Mesenchymal stem cell (in vitro differentiated cells and primary cell): ENCODE data around the gene MATN1.

Source experiments
- DNase-seq: peaks from one replicate; pipeline ENCODE4 v3.0.0-alpha.2; 2013
- H2AFZ ChIP-seq: one replicate; pipeline ENCODE4 v1.6.1; 2013; ENCODE audit warnings: low read depth, mild to moderate bottlenecking, control low read depth, inconsistent platforms, low read length, moderate library complexity
- H2AK5ac ChIP-seq: 2 replicates; pipeline ENCODE4 v1.6.1; 2013; ENCODE audit warnings: low read length, moderate library complexity, mild to moderate bottlenecking, inconsistent platforms; ENCODE audit not compliant: severe bottlenecking
- H2BK120ac ChIP-seq: one replicate; pipeline ENCODE4 v1.6.1; 2013; ENCODE audit warnings: low read depth, mild to moderate bottlenecking, inconsistent platforms, low read length, moderate library complexity
- H2BK12ac ChIP-seq, 2 experiments: one replicate each; pipeline ENCODE4 v1.6.1; 2013; ENCODE audit warnings: inconsistent platforms in 2 of 2, low read length in 2 of 2, mild to moderate bottlenecking in 2 of 2, moderate library complexity in 2 of 2, control low read depth in 1 of 2
- H2BK15ac ChIP-seq: one replicate; pipeline ENCODE4 v1.6.1; 2013; ENCODE audit warnings: mild to moderate bottlenecking, low read depth, inconsistent platforms; ENCODE audit not compliant: poor library complexity, severe bottlenecking
- H2BK5ac ChIP-seq: 2 replicates; pipeline ENCODE4 v1.6.1; 2013; ENCODE audit warnings: low read depth, mild to moderate bottlenecking, low read length, control low read depth, inconsistent platforms; ENCODE audit not compliant: poor library complexity, severe bottlenecking
- H3K14ac ChIP-seq, 2 experiments: one replicate each; pipeline ENCODE4 v1.6.1; 2013; ENCODE audit warnings: inconsistent platforms in 2 of 2, low read length in 2 of 2, control low read depth in 1 of 2, mild to moderate bottlenecking in 1 of 2, moderate library complexity in 1 of 2
- H3K18ac ChIP-seq, 2 experiments: one replicate each; pipeline ENCODE4 v1.6.1; 2013; ENCODE audit warnings: inconsistent platforms in 2 of 2, low read length in 2 of 2, control low read depth in 1 of 2, low read depth in 1 of 2, mild to moderate bottlenecking in 1 of 2
- H3K23ac ChIP-seq, 2 experiments: one replicate each; pipeline ENCODE4 v1.6.1; 2013; ENCODE audit warnings: inconsistent platforms in 2 of 2, low read length in 2 of 2, mild to moderate bottlenecking in 2 of 2, moderate library complexity in 2 of 2, control low read depth in 1 of 2
- H3K27ac ChIP-seq: 2 replicates; pipeline ENCODE4 v1.5.1; 2013; ENCODE audit warnings: mild to moderate bottlenecking, moderate library complexity, low read length, control low read depth, inconsistent platforms; ENCODE audit not compliant: poor library complexity, severe bottlenecking
- H3K27me3 ChIP-seq, 2 experiments: 2 replicates each; pipeline versions ENCODE4 v1.6.1 to v1.7.0; 2013; ENCODE audit warnings: low read length in 2 of 2, mild to moderate bottlenecking in 2 of 2, moderate library complexity in 2 of 2, control low read depth in 1 of 2, inconsistent platforms in 1 of 2; ENCODE audit not compliant: control insufficient read depth in 1 of 2, insufficient read depth in 1 of 2
- H3K36me3 ChIP-seq, 2 experiments: 2 replicates each; pipeline versions ENCODE4 v1.6.1 to v1.7.0; 2013; ENCODE audit warnings: low read length in 2 of 2, control low read depth in 1 of 2, inconsistent platforms in 1 of 2, low read depth in 1 of 2, mild to moderate bottlenecking in 1 of 2; ENCODE audit not compliant: insufficient read depth in 2 of 2, control insufficient read depth in 1 of 2
- H3K4ac ChIP-seq, 2 experiments: one replicate each; pipeline ENCODE4 v1.6.1; 2013; ENCODE audit warnings: inconsistent platforms in 2 of 2, low read length in 2 of 2, mild to moderate bottlenecking in 2 of 2, moderate library complexity in 2 of 2, control low read depth in 1 of 2, low read depth in 1 of 2
- H3K4me1 ChIP-seq: 2 replicates; pipeline ENCODE4 v1.6.1; 2013; ENCODE audit warnings: low read depth, low read length, control low read depth; ENCODE audit not compliant: control insufficient read depth, insufficient read depth
- H3K4me2 ChIP-seq: 2 replicates; pipeline ENCODE4 v1.6.1; 2013; ENCODE audit warnings: low read length, mild to moderate bottlenecking, inconsistent platforms; ENCODE audit not compliant: poor library complexity, severe bottlenecking
- H3K4me3 ChIP-seq, 2 experiments: 2 replicates each; pipeline versions ENCODE4 v1.5.1 to v1.7.0; 2013; ENCODE audit warnings: low read length in 2 of 2, mild to moderate bottlenecking in 2 of 2, control low read depth in 1 of 2, low read depth in 1 of 2; ENCODE audit not compliant: insufficient read depth in 1 of 2
- H3K79me1 ChIP-seq: replicated peaks from 2 replicates; pipeline ENCODE4 v1.6.1; 2013; ENCODE audit warnings: mild to moderate bottlenecking, control low read depth, low read length, inconsistent platforms; ENCODE audit not compliant: poor library complexity, severe bottlenecking
- H3K9ac ChIP-seq: 2 replicates; pipeline ENCODE4 v1.7.0; 2013; ENCODE audit warnings: mild to moderate bottlenecking, low read length, moderate library complexity
- H3K9me3 ChIP-seq: 2 replicates; pipeline ENCODE4 v1.7.0; 2013; ENCODE audit warnings: mild to moderate bottlenecking, low read length; ENCODE audit not compliant: control insufficient read depth
- H4K8ac ChIP-seq: one replicate; pipeline ENCODE4 v1.6.1; 2013; ENCODE audit warnings: inconsistent platforms, mild to moderate bottlenecking, low read length, moderate library complexity
- H4K91ac ChIP-seq: one replicate; pipeline ENCODE4 v1.6.1; 2013; ENCODE audit warnings: mild to moderate bottlenecking, low read length, inconsistent platforms
- WGBS: methylation state at CpG from one replicate; pipeline ENCODE4 v1.1.7; 2013; ENCODE audit warnings: mixed read lengths; 5-methylcytosine and 5-hydroxymethylcytosine counted together

The MATN1 gene

DNA sequence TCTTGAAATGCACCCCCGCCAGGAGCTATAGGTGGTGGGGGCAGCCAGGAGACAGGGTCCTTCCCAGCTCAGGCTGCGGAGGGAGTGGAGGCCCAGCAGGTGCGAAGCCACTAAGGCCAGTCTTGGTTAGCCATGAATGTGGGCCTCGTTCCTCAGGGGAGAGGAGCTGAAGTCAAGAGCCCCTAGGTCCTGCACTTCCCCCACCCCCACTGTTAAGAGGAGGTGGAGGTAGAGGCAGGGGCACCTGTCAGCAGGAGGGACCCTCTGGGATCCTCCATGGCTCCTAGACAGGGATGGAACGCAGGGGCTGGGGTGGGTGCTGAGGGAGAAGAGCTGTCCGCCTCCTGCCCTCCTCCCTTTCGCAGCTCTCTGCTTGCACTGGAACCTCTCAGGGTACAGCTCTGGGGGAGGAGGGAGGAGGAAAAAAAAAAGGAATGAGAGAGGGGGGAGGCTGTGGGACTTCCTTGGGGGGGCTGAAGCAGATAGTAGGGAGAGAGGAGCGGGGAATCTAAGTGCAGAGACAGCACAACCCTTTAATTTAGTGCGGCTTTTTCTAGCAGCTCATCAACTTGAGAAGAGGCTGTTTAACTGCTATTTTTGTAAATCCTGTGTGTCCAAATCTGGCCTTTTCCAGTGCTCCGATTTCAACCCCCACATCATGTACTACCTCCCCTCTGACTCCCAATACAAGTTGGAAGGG lies 37.0 kb downstream of the MATN1 start:
- H3K4ac ChIP-seq = no peak overlapping the region
- H3K36me3 ChIP-seq = no peaks in the 10 kb centered on the region
- H3K4me3 ChIP-seq = no peak overlapping the region
- no peak overlapping the region for H2BK5ac ChIP-seq
- H2AFZ ChIP-seq = no peak overlapping the region
- peaks cover 10 to 63% of the 10 kb centered on the region in 2 experiments for H3K27me3 ChIP-seq
- H4K91ac ChIP-seq = no peak overlapping the region
- no peak overlapping the region for H2BK15ac ChIP-seq
- peaks cover 30% of the 10 kb centered on the region for H3K4me1 ChIP-seq
- H3K4me2 ChIP-seq = no peak overlapping the region
- H2BK120ac ChIP-seq = no peak overlapping the region
- no peak overlapping the region for H3K9ac ChIP-seq
- no peak overlapping the region for H3K14ac ChIP-seq
- H3K79me1 ChIP-seq = no peaks in the 10 kb centered on the region
- no peak overlapping the region for H4K8ac ChIP-seq
- no peak overlapping the region for H3K23ac ChIP-seq
- H3K18ac ChIP-seq = no peak overlapping the region
- H3K27ac ChIP-seq = no peak overlapping the region
- H2AK5ac ChIP-seq = no peak overlapping the region
- H2BK12ac ChIP-seq = no peak overlapping the region
- 46% methylated on average over 7 of the region's 10 CpGs for WGBS
- H3K9me3 ChIP-seq = no peaks in the 10 kb centered on the region
- DNase-seq = no peak

DNA sequence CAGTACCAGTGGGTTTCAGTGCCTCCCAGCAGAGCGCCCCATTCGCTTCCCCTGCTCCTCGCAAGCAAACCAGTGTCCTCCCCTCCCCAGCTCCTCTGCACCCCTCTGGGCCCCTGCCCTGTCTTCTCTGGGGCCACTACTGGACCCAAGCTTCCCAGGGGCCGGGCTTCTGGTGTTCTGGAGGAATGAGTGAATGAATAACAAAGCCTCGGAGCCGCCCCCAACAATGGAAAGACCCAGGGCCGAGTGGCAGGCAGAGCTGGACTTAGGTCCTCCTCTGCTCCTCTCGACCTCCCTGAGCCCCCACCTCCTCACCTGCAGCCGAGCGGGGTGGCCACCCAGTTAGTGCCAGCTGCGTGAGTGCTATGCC lies 37.6 kb downstream of the MATN1 start:
- Histone ChIP-seq H4K91ac (no peak overlapping the region), H4K8ac (no peak overlapping the region), H2AFZ (no peak overlapping the region), H3K18ac (no peak overlapping the region), H3K27me3 (peaks cover 10 to 63% of the 10 kb centered on the region in 2 experiments), H2BK5ac (no peak overlapping the region), H3K23ac (no peak overlapping the region), H2BK120ac (no peak overlapping the region), H3K4me1 (peaks cover 24% of the 10 kb centered on the region), H2BK15ac (no peak overlapping the region), H3K27ac (no peak overlapping the region), H2BK12ac (no peak overlapping the region), H3K79me1 (no peaks in the 10 kb centered on the region), H3K4me3 (no peak overlapping the region), H3K9me3 (no peaks in the 10 kb centered on the region), H2AK5ac (no peak overlapping the region), H3K4me2 (no peak overlapping the region), H3K4ac (no peak overlapping the region), H3K9ac (no peak overlapping the region), H3K36me3 (no peaks in the 10 kb centered on the region), H3K14ac (no peak overlapping the region)
- DNase-seq = no peak
- 28% methylated on average over 11 of the region's 11 CpGs for WGBS

- Histone ChIP-seq H4K8ac (no peak overlapping the region), H3K23ac (no peak overlapping the region), H3K9ac (no peak overlapping the region), H3K4me3 (no peak overlapping the region), H2AFZ (no peak overlapping the region), H2BK120ac (no peak overlapping the region), H3K79me1 (no peaks in the 10 kb centered on the region), H3K27ac (no peak overlapping the region), H3K18ac (no peak overlapping the region), H3K4me2 (no peak overlapping the region), H2BK15ac (no peak overlapping the region), H3K27me3 (peaks cover 10 to 66% of the 10 kb centered on the region in 2 experiments), H2AK5ac (no peak overlapping the region), H3K14ac (no peak overlapping the region), H3K4ac (no peak overlapping the region), H2BK5ac (no peak overlapping the region), H3K9me3 (no peaks in the 10 kb centered on the region), H3K4me1 (peaks cover 18% of the 10 kb centered on the region), H4K91ac (no peak overlapping the region), H3K36me3 (no peaks in the 10 kb centered on the region), H2BK12ac (no peak overlapping the region)
- 3% methylated on average over 40 of the region's 56 CpGs for WGBS
- no peak for DNase-seq
Observed at GRCh38 chr1:30684881-30685795, 38.2 kb downstream of the MATN1 start.

- Histone ChIP-seq H2BK120ac (no peak overlapping the region), H4K8ac (no peak overlapping the region), H2BK5ac (no peak overlapping the region), H3K4me1 (peaks cover 12% of the 10 kb centered on the region), H3K14ac (no peak overlapping the region), H3K4me2 (no peak overlapping the region), H3K36me3 (no peaks in the 10 kb centered on the region), H3K4me3 (no peak overlapping the region), H2BK15ac (no peak overlapping the region), H3K27me3 (peaks cover 10 to 68% of the 10 kb centered on the region in 2 experiments), H3K9me3 (no peaks in the 10 kb centered on the region), H3K4ac (no peak overlapping the region), H3K79me1 (no peaks in the 10 kb centered on the region), H3K27ac (no peak overlapping the region), H2BK12ac (no peak overlapping the region), H3K9ac (no peak overlapping the region), H3K23ac (no peak overlapping the region), H2AK5ac (no peak overlapping the region), H3K18ac (no peak overlapping the region), H2AFZ (no peak overlapping the region), H4K91ac (no peak overlapping the region)
- WGBS = 79% methylated on average over 4 of the region's 4 CpGs
- no peak for DNase-seq
Observed at GRCh38 chr1:30684259-30684658, 39.1 kb downstream of the MATN1 start.
